Fibroblast of upper back skin (primary cell): ENCODE results near the gene USP48.

ENCODE experiments used
- DNase-seq: peaks from one replicate; pipeline ENCODE4 v3.0.0-alpha.2; 2013

Gene USP48

GRCh38 chr1:21652101-21652936 lies 130.6 kb downstream of the USP48 start:
- DNase-seq, result no peak

- DNase-seq, result no peak
Observed at GRCh38 chr1:21651214-21652042, 131.5 kb downstream of the USP48 start.

GRCh38 chr1:21650400-21650799 lies 132.5 kb downstream of the USP48 start:
- DNase-seq, result no peak

- DNase-seq, result no peak
Observed at GRCh38 chr1:21649315-21649714, 133.6 kb downstream of the USP48 start.

- no peak for DNase-seq
Observed at GRCh38 chr1:21648791-21649190, 134.2 kb downstream of the USP48 start.

- DNase-seq, result no peak
Observed at GRCh38 chr1:21648352-21648730, 134.6 kb downstream of the USP48 start.

- peak; percentile 57 for DNase-seq
Observed at GRCh38 chr1:21647431-21648351, 135.3 kb downstream of the USP48 start.

- DNase-seq, result no peak
Observed at GRCh38 chr1:21645550-21645949, 137.4 kb downstream of the USP48 start.

GRCh38 chr1:21644906-21645305 lies 138.0 kb downstream of the USP48 start:
- no peak for DNase-seq

- DNase-seq, result no peak
Observed at GRCh38 chr1:21644348-21644747, 138.6 kb downstream of the USP48 start.

- DNase-seq, result no peak
Observed at GRCh38 chr1:21643624-21644023, 139.3 kb downstream of the USP48 start.

GRCh38 chr1:21641967-21642739 lies 140.8 kb downstream of the USP48 start:
- DNase-seq, result no peak

- no peak for DNase-seq
Observed at GRCh38 chr1:21641537-21641936, 141.4 kb downstream of the USP48 start.

- no peak for DNase-seq
Observed at GRCh38 chr1:21641076-21641475, 141.9 kb downstream of the USP48 start.

GRCh38 chr1:21640653-21641052 lies 142.3 kb downstream of the USP48 start:
- DNase-seq, result no peak

- no peak for DNase-seq
Observed at GRCh38 chr1:21639594-21640041, 143.3 kb downstream of the USP48 start.

- no peak for DNase-seq
Observed at GRCh38 chr1:21638531-21639341, 144.2 kb downstream of the USP48 start.

GRCh38 chr1:21637514-21637913 lies 145.4 kb downstream of the USP48 start:
- DNase-seq, result no peak

- no peak for DNase-seq
Observed at GRCh38 chr1:21636029-21636428, 146.9 kb downstream of the USP48 start.

GRCh38 chr1:21634806-21635535 lies 148.0 kb downstream of the USP48 start:
- DNase-seq, result no peak
